GM19467 (cell line): Measurements from ENCODE around the gene HHATL.

Experiments
- ATAC-seq: cut with Tn5 transposase; IDR thresholded peaks from one replicate; pipeline ENCODE4 v1.9.1; 2021; ENCODE audit warnings: mild to moderate bottlenecking, moderate library complexity; ENCODE audit not compliant: unreplicated experiment

The HHATL gene

GRCh38 chr3:42699511-42699971, 3.1 kb downstream of the HHATL start:
- no peak for ATAC-seq

DNA sequence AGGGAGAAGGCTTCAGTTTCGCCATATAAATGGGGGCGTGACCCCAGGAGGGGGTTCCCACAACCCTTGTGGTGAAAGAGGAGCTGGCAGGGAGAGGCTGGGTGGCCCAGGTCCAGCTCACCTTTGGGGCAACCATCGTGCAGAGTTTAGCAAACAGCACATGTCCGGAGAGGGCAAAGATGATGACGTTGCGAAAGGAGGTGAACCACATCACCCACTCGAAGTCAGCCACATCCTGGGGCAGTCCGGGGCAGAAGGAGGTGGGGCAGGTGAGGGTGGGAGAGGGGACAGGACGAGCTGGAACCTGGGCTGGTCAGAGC, 3.7 kb downstream of the HHATL start:
- no peak for ATAC-seq

GRCh38 chr3:42698216-42698910, 4.2 kb downstream of the HHATL start:
- no peak for ATAC-seq

GRCh38 chr3:42697289-42698051, 5.1 kb downstream of the HHATL start:
- ATAC-seq: no peak

DNA sequence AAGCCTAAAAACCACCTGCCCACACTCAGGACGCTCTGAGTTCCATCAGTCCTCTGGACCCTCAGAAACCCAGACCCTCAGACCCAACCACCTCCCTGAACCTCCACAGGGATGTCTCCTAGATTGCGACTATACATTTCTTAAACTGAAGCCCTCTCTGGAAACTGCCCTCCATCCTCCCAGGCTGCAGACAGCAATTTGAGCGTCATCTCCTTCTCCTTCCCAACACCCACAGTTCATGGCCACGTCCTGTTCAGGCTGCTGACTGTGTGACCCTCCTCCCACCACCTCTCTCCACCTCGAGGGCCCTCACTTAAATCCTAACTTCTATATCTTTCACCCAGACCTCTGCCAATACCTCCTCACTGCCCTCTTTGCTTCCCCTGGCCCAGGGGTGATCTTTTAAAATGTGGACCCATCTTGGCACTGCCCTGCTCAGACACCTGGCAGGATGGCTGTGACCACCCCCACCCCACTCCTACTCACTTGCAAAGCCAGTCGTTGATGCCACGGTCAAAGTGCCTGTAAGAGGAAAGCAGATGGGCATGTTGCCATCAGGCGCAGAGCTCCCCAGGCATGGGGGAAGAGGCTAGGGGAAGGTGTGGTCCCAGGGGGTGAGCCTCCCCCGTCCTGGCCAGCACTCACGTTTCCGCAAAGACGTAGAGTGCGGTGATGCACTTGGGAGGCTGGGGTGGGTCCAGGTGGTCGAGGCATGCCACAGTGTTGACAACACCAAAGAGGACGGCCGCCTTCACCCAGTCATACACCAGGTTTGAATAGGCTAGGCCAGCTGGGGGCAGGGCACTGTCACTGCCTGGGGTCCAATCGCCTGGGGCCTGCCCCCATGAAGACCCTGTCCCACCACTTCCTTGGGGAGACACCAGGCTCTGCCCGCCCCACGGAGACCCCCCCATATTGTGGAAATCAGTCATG, 6.0 kb downstream of the HHATL start:
- no peak for ATAC-seq

- ATAC-seq: no peak
These were observed 8.2 kb downstream of the HHATL start for GRCh38 chr3:42694366-42694765.

- no peak for ATAC-seq
These were observed 9.1 kb downstream of the HHATL start for GRCh38 chr3:42693530-42693930.

DNA sequence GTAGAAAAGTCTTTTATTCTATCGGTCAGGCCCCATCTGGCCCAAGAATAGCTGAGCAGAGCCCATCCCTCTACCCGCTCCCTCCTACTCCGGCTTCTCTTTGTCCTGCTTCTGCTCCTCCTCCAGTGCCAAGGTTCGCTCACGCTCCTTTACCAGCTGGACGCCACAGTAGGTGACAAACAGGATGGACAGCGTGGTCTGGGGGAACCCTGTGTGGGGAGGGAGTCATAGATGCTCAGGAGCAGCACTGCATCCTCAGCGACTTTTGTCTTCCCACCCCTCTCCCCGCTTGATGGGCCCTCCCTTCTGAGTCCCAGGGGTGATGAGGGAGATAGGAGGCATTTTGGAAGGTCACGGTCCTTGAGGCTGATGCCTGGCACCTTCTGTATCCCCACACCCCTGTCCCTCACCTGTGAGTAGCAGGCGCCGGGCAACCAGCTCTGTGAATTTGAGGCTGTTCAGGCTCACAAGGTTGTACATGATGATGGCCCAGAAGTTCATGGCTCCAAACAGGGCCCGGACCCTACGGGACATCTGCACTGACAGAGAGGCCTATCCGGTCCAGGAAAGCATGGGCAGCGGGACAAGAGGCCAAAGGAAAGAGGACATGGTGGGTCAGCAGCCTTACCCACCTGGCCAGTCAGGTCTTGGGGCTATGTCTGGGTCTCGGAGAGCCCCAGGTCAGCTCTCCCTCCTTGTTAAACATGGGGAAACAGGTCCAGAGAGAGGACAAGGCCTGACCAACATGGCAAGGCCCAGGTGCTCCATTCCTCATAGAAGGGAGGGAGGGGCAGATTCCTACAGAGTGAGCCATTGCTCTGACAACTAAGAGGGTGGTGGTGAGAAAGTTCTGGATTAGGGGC, 9.7 kb downstream of the HHATL start:
- ATAC-seq: no peak

- no peak for ATAC-seq
These were observed 10.6 kb downstream of the HHATL start for GRCh38 chr3:42691816-42692666.

DNA sequence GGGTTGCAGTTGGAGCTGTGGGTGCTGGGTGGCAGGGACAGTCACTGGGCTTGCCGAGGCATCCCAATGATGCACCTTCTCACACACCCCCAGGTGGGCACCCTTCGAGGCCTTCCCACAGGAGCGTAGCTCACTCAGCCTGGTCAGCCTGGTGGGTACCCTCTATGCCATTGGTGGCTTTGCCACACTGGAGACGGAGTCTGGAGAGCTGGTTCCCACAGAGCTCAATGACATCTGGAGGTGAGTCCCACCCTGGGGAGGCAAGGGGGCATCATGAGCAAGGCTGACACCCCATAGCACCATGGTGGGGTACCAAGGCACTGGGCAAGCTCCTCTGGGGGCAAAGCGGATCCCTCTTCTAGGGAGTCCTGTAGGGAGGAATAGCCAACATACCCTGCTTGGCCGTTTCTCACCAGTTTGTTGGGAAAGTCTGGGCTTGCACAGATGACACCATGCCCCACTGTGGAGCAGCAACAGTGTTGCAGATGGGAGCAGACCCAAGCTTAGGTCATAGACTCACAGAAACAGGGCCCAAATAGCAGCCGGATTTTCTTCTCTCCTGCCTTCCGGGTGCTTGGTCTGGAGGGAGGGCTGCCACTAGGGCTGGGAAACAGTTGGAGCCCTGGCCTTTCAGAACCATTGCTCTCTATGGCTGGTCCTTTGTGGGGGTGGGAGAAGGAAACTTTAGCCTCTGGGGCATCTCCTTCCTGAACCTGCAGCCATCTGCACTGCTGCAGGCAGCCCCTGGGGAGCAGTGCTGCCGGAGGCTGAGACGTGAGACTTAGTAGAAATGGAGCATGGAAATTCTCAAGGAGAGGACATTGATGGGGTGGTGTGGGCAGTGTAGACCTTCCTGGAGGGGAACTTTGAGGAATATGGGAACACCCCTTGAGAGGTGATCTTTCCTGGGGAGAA, 11.6 kb downstream of the HHATL start:
- ATAC-seq: no peak

GRCh38 chr3:42690191-42690590, 12.4 kb downstream of the HHATL start:
- ATAC-seq: no peak

DNA sequence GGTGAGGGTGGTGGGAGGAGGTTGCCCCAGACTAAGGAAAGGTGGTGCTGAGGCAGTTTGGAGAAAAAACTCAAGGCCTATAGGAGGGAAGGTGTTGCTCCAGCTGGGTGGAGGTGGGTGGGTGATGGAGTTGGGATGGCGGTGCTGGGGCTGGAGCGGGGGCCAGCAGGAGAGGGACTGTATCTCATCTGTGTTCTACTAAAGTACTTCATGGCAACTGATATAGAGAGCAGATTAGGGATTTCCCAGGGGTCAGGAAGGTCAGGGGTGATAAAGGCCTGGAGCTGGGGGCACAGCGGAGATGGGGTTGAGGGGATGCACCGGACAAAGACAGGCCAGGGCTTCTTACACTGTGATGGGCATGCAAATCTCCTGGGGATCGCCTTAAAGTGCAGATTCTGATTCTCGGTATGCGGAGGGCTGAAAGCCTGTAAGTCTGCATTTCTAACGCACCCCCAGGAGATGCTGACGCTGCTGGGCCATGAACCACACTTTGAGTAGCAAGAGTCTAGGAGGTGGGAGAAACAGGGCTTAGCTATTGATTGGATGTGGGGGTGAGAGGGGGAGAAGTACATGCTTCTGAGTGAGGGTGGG, 13.1 kb downstream of the HHATL start:
- ATAC-seq: no peak

GRCh38 chr3:42688487-42689420, 13.8 kb downstream of the HHATL start:
- no peak for ATAC-seq

DNA sequence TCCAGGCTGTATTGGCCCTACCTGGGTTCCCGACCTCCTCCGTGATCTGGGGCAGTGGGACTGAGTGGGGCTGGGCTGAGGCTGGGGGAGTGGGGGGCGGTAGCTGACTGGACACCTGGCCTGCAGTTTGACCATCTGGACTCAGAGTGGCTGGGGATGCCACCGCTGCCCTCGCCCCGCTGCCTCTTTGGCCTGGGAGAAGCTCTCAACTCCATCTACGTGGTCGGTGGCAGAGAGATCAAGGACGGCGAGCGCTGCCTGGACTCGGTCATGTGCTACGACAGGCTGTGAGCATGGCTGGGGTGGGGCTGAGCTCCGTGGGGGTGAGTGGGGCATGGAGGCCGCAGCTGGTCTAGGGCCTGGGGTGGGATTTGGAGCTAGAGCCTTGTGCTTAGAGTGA, 14.6 kb downstream of the HHATL start:
- ATAC-seq: no peak

DNA sequence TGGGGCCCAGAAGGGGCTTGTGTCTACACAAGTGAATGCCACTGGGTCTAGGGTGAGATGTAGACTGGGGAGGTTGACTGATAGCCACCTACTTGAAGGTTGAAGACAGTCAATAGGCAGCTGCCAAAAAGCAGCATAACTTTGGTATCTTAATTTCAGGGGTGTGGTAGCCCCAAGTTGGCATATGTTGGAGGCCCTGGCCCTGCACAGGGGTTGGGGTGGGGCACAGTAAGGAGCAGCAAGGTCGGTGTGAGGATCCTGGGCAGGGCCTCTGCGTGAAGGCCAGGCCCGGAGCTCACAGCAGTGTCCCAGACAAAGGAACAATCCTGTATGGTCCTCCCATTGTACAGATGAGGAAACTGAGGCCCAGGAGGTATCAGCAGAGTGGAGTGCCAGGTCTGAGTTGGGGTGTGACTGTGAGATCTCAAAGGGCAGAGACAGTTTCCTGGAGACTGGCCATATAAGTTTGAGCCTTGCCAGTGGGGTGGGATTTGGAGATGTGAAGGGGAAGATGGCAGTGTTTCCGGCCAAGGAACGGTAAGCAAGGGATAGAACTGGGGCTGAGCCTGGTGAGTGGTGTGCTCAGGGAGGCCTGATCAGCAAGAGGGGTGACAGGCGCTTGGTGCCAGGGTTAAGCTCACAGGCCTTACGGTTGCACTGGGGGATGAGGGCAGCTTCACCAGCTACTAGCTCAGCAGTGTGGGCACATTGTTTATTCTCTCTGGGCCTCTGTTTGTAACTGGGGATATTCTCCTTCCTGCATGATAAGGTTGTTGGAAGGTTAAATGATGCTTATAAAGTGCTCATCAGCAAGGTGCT, 15.6 kb downstream of the HHATL start:
- no peak for ATAC-seq
